Liver (tissue), 9 donors: Measurements from ENCODE around the gene ZNF485. TPM values are rescaled to one million over a fixed set of nuclear protein-coding genes. Genes with fewer than 3 reads are reported as not detected.

Source experiments
- DNase-seq: peaks from one replicate; pipeline ENCODE4 v3.0.0-alpha.2; 2017; ENCODE audit warnings: low spot score
- H3K27ac ChIP-seq, 2 donors: one replicate each; pipeline ENCODE4 v1.7.0; 2013; ENCODE audit warnings: inconsistent platforms in 2 of 2, low read length in 2 of 2, control low read depth in 1 of 2, low read depth in 1 of 2, mild to moderate bottlenecking in 1 of 2
- H3K27me3 ChIP-seq, 4 donors: one replicate each; pipeline versions ENCODE4 v1.6.1 to v1.7.0; 2013; ENCODE audit warnings: low read length in 3 of 4, inconsistent platforms in 1 of 4, mild to moderate bottlenecking in 1 of 4, moderate library complexity in 1 of 4; ENCODE audit not compliant: control insufficient read depth in 4 of 4, insufficient read depth in 4 of 4
- H3K36me3 ChIP-seq, 4 donors: one replicate each; pipeline versions ENCODE4 v1.6.1 to v1.7.0; 2013; ENCODE audit warnings: low read length in 3 of 4, mild to moderate bottlenecking in 3 of 4, low read depth in 1 of 4, moderate library complexity in 1 of 4; ENCODE audit not compliant: control insufficient read depth in 4 of 4, insufficient read depth in 3 of 4
- H3K4me1 ChIP-seq, 4 donors: one replicate each; pipeline versions ENCODE4 v1.6.1 to v1.7.0; 2013; ENCODE audit warnings: low read length in 3 of 4, mild to moderate bottlenecking in 3 of 4, moderate library complexity in 1 of 4; ENCODE audit not compliant: control insufficient read depth in 4 of 4, insufficient read depth in 4 of 4
- H3K4me3 ChIP-seq, 3 donors: one replicate each; pipeline versions ENCODE4 v1.6.1 to v1.7.0; 2013; ENCODE audit warnings: low read length in 3 of 3, control low read depth in 1 of 3, low read depth in 1 of 3, mild to moderate bottlenecking in 1 of 3
- H3K9ac ChIP-seq, 2 donors: one replicate each; pipeline ENCODE4 v1.7.0; 2013; ENCODE audit warnings: low read length in 2 of 2, mild to moderate bottlenecking in 2 of 2, moderate library complexity in 2 of 2, control low read depth in 1 of 2, low read depth in 1 of 2
- H3K9me3 ChIP-seq, 4 donors: one replicate each; pipeline versions ENCODE4 v1.6.1 to v1.7.0; 2013; ENCODE audit warnings: low read length in 3 of 4; ENCODE audit not compliant: control insufficient read depth in 4 of 4
- ATF3 ChIP-seq: IDR thresholded peaks from 2 replicates; pipeline ENCODE4 v1.6.1; 2016; ENCODE audit warnings: antibody characterized with exemption
- EGR1 ChIP-seq, 2 donors: IDR thresholded peaks; 2 replicates each; pipeline ENCODE4 v1.6.1; 2016 to 2018; ENCODE audit warnings: antibody characterized with exemption in 2 of 2, low read depth in 2 of 2
- FOXA1 ChIP-seq: IDR thresholded peaks from 2 replicates; pipeline ENCODE4 v1.6.1; 2016; ENCODE audit warnings: antibody characterized with exemption
- FOXA2 ChIP-seq: IDR thresholded peaks from 2 replicates; pipeline ENCODE4 v1.6.1; 2016; ENCODE audit warnings: antibody characterized with exemption
- GABPA ChIP-seq, 2 donors: IDR thresholded peaks in 1 of 2; conservative IDR thresholded peaks in 1 of 2; 2 replicates each; pipeline ENCODE4 v1.6.1; 2016; ENCODE audit warnings: antibody characterized with exemption in 2 of 2, mild to moderate bottlenecking in 1 of 2, moderate library complexity in 1 of 2
- HNF4A ChIP-seq, 2 donors: conservative IDR thresholded peaks; 2 replicates each; pipeline ENCODE4 v1.6.1; 2016; ENCODE audit warnings: antibody characterized with exemption in 2 of 2, mild to moderate bottlenecking in 2 of 2
- HNF4G ChIP-seq: IDR thresholded peaks from 2 replicates; pipeline ENCODE4 v1.6.1; 2016; ENCODE audit warnings: antibody characterized with exemption
- JUND ChIP-seq, 2 donors: IDR thresholded peaks; 2 replicates each; pipeline ENCODE4 v1.6.1; 2016; ENCODE audit warnings: antibody characterized with exemption in 2 of 2
- NR2F2 ChIP-seq: IDR thresholded peaks from 2 replicates; pipeline ENCODE4 v1.6.1; 2016; ENCODE audit warnings: antibody characterized with exemption
- RAD21 ChIP-seq, 2 donors: IDR thresholded peaks; 2 replicates each; pipeline ENCODE4 v1.6.1; 2016; ENCODE audit warnings: antibody characterized with exemption in 2 of 2, mild to moderate bottlenecking in 2 of 2
- RXRA ChIP-seq, 2 donors: IDR thresholded peaks; 2 replicates each; pipeline ENCODE4 v1.6.1; 2017 to 2018; ENCODE audit warnings: antibody characterized with exemption in 2 of 2, mild to moderate bottlenecking in 1 of 2
- SP1 ChIP-seq: IDR thresholded peaks from 2 replicates; pipeline ENCODE4 v1.6.1; 2018; ENCODE audit warnings: antibody characterized with exemption, mild to moderate bottlenecking
- TAF1 ChIP-seq: conservative IDR thresholded peaks from 2 replicates; pipeline ENCODE4 v1.6.1; 2016; ENCODE audit warnings: antibody characterized with exemption, mild to moderate bottlenecking
- YY1 ChIP-seq: IDR thresholded peaks from 2 replicates; pipeline ENCODE4 v1.6.1; 2016; ENCODE audit warnings: antibody characterized with exemption, mild to moderate bottlenecking
- WGBS: extraction: QIAGEN DNeasy Blood & Tissue Kit; methylation state at CpG from one replicate; pipeline ENCODE4 v1.1.7; 2013; 5-methylcytosine and 5-hydroxymethylcytosine counted together
- polyA plus RNA-seq, 2 donors: library from polyadenylated mRNA; stranded (reverse) in 1 of 2; unstranded in 1 of 2; fragments of 200-250 nt in 1 of 2; fragments of >200 nt in 1 of 2; fragmentation: Nextera tagmentation in 1 of 2; extraction: Ambion mirVana in 1 of 2; gene quantifications; one replicate each; pipeline versions ENCODE4 v1.2.1 to v1.2.3, GENCODE V29; 2013 to 2015
- total RNA-seq, 2 donors: library from RNA; depleted of rRNA; stranded (reverse); fragments of >200 nt; gene quantifications; one replicate each; pipeline ENCODE4 v1.2.3, GENCODE V29; 2014
- TF ChIP-seq, protein P1 (sequence below): IDR thresholded peaks from 2 replicates; pipeline ENCODE4 v1.6.1; 2016; ENCODE audit warnings: antibody characterized with exemption, mild to moderate bottlenecking
- TF ChIP-seq, protein P2 (sequence below): fragments of 150-350 bp; IDR thresholded peaks from 2 replicates; pipeline ENCODE4 v1.5.1; 2017; ENCODE audit warnings: improper control_type of control experiment, low read depth, low read length; ENCODE audit not compliant: missing input control
- TF ChIP-seq, protein P3 (sequence below): IDR thresholded peaks from 2 replicates; pipeline ENCODE4 v1.6.1; 2016; ENCODE audit warnings: antibody characterized with exemption
- donor health status: healthy.
- donor health status: healthy.
- donor health status: healthy.
- donor health status: healthy.
- donor health status: healthy.

Gene ZNF485
- total and polyA plus RNA-seq, 4 donors = 0.92 to 2.4 (median 1.0) TPM

GRCh38 chr10:43596546-43596945, 9.7 kb upstream of the ZNF485 start:
- peaks cover 1 to 16% (median 7%) of the 10 kb centered on the region in 4 donors for H3K4me1 ChIP-seq
- TF ChIP-seq, protein P1, sequence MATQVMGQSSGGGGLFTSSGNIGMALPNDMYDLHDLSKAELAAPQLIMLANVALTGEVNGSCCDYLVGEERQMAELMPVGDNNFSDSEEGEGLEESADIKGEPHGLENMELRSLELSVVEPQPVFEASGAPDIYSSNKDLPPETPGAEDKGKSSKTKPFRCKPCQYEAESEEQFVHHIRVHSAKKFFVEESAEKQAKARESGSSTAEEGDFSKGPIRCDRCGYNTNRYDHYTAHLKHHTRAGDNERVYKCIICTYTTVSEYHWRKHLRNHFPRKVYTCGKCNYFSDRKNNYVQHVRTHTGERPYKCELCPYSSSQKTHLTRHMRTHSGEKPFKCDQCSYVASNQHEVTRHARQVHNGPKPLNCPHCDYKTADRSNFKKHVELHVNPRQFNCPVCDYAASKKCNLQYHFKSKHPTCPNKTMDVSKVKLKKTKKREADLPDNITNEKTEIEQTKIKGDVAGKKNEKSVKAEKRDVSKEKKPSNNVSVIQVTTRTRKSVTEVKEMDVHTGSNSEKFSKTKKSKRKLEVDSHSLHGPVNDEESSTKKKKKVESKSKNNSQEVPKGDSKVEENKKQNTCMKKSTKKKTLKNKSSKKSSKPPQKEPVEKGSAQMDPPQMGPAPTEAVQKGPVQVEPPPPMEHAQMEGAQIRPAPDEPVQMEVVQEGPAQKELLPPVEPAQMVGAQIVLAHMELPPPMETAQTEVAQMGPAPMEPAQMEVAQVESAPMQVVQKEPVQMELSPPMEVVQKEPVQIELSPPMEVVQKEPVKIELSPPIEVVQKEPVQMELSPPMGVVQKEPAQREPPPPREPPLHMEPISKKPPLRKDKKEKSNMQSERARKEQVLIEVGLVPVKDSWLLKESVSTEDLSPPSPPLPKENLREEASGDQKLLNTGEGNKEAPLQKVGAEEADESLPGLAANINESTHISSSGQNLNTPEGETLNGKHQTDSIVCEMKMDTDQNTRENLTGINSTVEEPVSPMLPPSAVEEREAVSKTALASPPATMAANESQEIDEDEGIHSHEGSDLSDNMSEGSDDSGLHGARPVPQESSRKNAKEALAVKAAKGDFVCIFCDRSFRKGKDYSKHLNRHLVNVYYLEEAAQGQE = no peak
- TF ChIP-seq FOXA2 (no peak), HNF4A (conservative IDR thresholded peaks at IDR 0.05) (no peak), RXRA (IDR thresholded peaks at IDR 0.05) (no peak), RAD21 (IDR thresholded peaks at IDR 0.05) (no peak), EGR1 (IDR thresholded peaks at IDR 0.05; ENCODE audit: low read depth in 2 of 2) (no peak), FOXA1 (no peak), SP1 (no peak)
- TF ChIP-seq, protein P2, sequence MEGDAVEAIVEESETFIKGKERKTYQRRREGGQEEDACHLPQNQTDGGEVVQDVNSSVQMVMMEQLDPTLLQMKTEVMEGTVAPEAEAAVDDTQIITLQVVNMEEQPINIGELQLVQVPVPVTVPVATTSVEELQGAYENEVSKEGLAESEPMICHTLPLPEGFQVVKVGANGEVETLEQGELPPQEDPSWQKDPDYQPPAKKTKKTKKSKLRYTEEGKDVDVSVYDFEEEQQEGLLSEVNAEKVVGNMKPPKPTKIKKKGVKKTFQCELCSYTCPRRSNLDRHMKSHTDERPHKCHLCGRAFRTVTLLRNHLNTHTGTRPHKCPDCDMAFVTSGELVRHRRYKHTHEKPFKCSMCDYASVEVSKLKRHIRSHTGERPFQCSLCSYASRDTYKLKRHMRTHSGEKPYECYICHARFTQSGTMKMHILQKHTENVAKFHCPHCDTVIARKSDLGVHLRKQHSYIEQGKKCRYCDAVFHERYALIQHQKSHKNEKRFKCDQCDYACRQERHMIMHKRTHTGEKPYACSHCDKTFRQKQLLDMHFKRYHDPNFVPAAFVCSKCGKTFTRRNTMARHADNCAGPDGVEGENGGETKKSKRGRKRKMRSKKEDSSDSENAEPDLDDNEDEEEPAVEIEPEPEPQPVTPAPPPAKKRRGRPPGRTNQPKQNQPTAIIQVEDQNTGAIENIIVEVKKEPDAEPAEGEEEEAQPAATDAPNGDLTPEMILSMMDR = no peak
- TF ChIP-seq, protein P3, sequence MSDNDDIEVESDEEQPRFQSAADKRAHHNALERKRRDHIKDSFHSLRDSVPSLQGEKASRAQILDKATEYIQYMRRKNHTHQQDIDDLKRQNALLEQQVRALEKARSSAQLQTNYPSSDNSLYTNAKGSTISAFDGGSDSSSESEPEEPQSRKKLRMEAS = no peak
- DNase-seq = no peak
- H3K9ac ChIP-seq = no peak overlapping the region
- no peaks in the 10 kb centered on the region for H3K27me3 ChIP-seq
- WGBS = 90% methylated on average over 4 of the region's 4 CpGs
- H3K4me3 ChIP-seq = no peak overlapping the region
- H3K27ac ChIP-seq = no peak overlapping the region
- H3K36me3 ChIP-seq = no peaks in the 10 kb centered on the region
- peaks cover 0 to 5% (median 0%) of the 10 kb centered on the region in 4 donors for H3K9me3 ChIP-seq

DNA sequence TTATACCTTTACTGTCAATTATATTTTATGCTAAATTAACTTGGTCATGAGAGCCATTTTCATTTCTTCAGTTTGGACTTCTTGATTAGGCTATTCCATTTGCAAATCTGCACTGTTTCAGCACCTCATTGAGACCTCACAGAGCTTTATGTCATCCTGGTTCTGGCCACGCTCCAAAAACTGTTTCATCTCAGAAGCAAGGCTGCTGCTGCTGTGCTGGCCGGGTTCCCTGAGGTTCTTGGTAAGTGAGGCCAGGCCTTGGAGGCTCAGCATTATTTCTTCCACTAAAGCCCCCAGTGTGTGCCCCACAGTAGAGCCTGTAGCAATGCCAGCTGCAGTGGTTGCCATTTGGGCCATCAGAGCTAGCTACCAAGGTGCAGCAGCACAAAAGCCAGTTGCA, 7.8 kb upstream of the ZNF485 start:
- H3K36me3 ChIP-seq = no peaks in the 10 kb centered on the region
- H3K27me3 ChIP-seq = no peaks in the 10 kb centered on the region
- no peak overlapping the region for H3K27ac ChIP-seq
- no peak for TF ChIP-seq FOXA2
- TF ChIP-seq GABPA (IDR thresholded peaks at IDR 0.05 in 1 of 2, conservative IDR thresholded peaks at IDR 0.05 in 1 of 2) = no peak
- TF ChIP-seq, protein P2 = no peak
- no peak for TF ChIP-seq SP1
- no peak for TF ChIP-seq HNF4G
- TF ChIP-seq, protein P1 = no peak
- TF ChIP-seq NR2F2 = no peak
- TF ChIP-seq FOXA1 = no peak
- TF ChIP-seq TAF1 = no peak
- no peak for TF ChIP-seq ATF3
- no peak for TF ChIP-seq JUND (IDR thresholded peaks at IDR 0.05)
- no peak for TF ChIP-seq YY1
- TF ChIP-seq HNF4A (conservative IDR thresholded peaks at IDR 0.05) = no peak
- TF ChIP-seq, protein P3 = no peak
- H3K4me3 ChIP-seq = no peak overlapping the region
- no peak overlapping the region for H3K9ac ChIP-seq
- peaks cover 1 to 16% (median 7%) of the 10 kb centered on the region in 4 donors for H3K4me1 ChIP-seq
- no peak for DNase-seq
- WGBS = 84% methylated on average over 2 of the region's 2 CpGs
- no peaks in the 10 kb centered on the region for H3K9me3 ChIP-seq
